ENCODE measurements around the gene COBL. TPM values are rescaled to one million over a fixed set of nuclear protein-coding genes. Genes with fewer than 3 reads are reported as not detected.

Gene COBL
- total and polyA plus RNA-seq, 2 of the 8 experiments (the other 6 are each of a cell fraction or from before 2014, with no cell fraction given), result 13.8 to 40.4 TPM

- TF ChIP-seq SUZ12 (IDR thresholded peaks at IDR 0.05; ENCODE audit: low read length) (no peak), KDM5A (IDR thresholded peaks at IDR 0.05; ENCODE audit: low read length) (no peak), TAF7 (optimal IDR thresholded peaks at IDR 0.05; ENCODE audit: borderline replicate concordance, low read depth, low read length) (no peak), TBP (IDR thresholded peaks at IDR 0.05; ENCODE audit: low read depth, low read length) (no peak), JUN (IDR thresholded peaks at IDR 0.05; ENCODE audit: low read depth, low read length) (no peak)
Measured at GRCh38 chr7:51182636-51183166, 133.9 kb downstream of the COBL start (continued).
